ENCODE measurements around the gene MT4.

- TF ChIP-seq CTCF (IDR thresholded peaks at IDR 0.05; ENCODE audit: extremely low read depth in 1 of 2, insufficient read depth in 1 of 2, low read depth in 1 of 2, low read length in 2 of 2) (no peak), JUN (IDR thresholded peaks at IDR 0.05; ENCODE audit: borderline replicate concordance, insufficient read depth, insufficient read length, low read depth) (no peak), POLR2A (IDR thresholded peaks at IDR 0.05; ENCODE audit: low read depth, low read length) (no peak), MAX (IDR thresholded peaks at IDR 0.05; ENCODE audit: insufficient read depth, insufficient read length) (no peak), EZH2 (IDR thresholded peaks at IDR 0.05; ENCODE audit: borderline replicate concordance, low read depth, low read length, severe bottlenecking) (no peak), MYC (IDR thresholded peaks at IDR 0.05; ENCODE audit: low read depth, low read length) (no peak)
Measured at GRCh38 chr16:56547949-56548567, 16.8 kb upstream of the MT4 start.

All from endothelial cell of umbilical vein (primary cell).